Esophagus squamous epithelium (tissue), 4 donors: ENCODE results near the gene GANAB.

Experiments
- POLR2A ChIP-seq, 4 donors: fragments of 450-650 bp; IDR thresholded peaks; one replicate each; pipeline ENCODE4 v1.6.1; 2017; ENCODE audit warnings: antibody characterized with exemption in 4 of 4, mild to moderate bottlenecking in 4 of 4, moderate library complexity in 3 of 4
- TF ChIP-seq, protein P1 (sequence below), 6 experiments: fragments of 450-650 bp in 4 of 6; fragments of 200-600 bp in 2 of 6; sonication (generic) in 2 of 6; IDR thresholded peaks; one replicate each; pipeline ENCODE4 v1.5.1; 2016 to 2019; ENCODE audit warnings: antibody characterized with exemption in 6 of 6, mild to moderate bottlenecking in 4 of 6, moderate library complexity in 4 of 6

DNA sequence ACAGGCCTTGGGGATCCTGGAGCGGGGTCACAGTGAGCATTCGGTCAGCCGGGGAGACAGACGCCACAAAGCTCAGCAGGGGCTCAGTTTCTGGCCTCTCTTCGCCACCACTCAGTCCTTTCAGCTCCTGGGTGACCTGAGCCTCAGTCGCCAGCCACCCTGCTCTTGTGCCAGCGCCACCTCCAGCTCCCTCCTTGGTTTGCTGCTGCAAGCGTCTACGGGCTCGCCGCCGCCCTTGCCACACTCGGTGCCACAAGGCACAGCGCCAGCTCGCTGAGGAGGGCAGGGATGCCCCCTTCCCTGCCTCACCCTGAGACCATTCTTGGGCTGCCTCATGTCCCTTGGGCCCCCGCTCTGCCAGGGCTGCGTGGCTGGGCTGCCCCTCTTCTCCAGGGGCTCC is 71.3 kb downstream of the GANAB start:
- TF ChIP-seq, protein P1, sequence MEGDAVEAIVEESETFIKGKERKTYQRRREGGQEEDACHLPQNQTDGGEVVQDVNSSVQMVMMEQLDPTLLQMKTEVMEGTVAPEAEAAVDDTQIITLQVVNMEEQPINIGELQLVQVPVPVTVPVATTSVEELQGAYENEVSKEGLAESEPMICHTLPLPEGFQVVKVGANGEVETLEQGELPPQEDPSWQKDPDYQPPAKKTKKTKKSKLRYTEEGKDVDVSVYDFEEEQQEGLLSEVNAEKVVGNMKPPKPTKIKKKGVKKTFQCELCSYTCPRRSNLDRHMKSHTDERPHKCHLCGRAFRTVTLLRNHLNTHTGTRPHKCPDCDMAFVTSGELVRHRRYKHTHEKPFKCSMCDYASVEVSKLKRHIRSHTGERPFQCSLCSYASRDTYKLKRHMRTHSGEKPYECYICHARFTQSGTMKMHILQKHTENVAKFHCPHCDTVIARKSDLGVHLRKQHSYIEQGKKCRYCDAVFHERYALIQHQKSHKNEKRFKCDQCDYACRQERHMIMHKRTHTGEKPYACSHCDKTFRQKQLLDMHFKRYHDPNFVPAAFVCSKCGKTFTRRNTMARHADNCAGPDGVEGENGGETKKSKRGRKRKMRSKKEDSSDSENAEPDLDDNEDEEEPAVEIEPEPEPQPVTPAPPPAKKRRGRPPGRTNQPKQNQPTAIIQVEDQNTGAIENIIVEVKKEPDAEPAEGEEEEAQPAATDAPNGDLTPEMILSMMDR (IDR thresholded peaks at IDR 0.05), result no peak
- TF ChIP-seq POLR2A (IDR thresholded peaks at IDR 0.05), result no peak
